NCI-H748 treated with DMSO at 0.1 percent for 48 hours (cell line): ENCODE results near the gene GNB1L.

Source experiments
- DNase-seq: peaks from one replicate; lab custom pipeline; 2025; lab: John Stamatoyannopoulos, UW

Gene GNB1L

DNA sequence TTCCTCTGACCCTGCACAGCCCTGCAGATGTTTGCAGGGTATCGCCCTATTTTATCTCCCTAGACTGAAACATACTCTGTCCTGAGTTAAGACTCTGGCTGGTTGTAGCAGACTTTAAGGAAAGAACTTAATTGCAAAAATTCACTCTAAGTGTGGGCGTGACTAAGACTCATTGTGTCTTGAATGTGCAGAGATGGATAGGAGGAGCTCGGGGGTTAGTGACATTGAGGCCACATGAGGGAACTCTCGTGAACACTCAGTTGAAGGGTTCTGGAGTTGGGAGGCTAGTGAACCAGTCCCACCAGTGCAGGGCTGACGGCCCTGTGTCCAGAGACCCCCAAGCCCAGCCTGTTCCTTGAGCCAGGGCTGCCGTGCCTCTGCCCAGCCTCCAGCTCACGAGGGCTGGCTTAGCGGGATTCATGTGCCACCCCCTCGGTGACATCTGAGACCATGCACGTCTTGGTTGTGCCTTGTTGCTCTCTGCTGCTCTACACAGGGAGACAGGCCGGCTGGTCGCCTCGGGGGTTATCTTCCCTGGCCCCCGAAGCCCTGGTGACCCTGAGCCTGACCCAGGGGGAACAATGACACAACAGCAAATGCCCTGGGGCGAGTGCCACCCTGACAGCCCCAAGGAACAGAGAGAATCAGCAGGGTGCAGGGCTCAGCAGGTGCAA lies 105.5 kb downstream of the GNB1L start:
- DNase-seq: no peak

DNA sequence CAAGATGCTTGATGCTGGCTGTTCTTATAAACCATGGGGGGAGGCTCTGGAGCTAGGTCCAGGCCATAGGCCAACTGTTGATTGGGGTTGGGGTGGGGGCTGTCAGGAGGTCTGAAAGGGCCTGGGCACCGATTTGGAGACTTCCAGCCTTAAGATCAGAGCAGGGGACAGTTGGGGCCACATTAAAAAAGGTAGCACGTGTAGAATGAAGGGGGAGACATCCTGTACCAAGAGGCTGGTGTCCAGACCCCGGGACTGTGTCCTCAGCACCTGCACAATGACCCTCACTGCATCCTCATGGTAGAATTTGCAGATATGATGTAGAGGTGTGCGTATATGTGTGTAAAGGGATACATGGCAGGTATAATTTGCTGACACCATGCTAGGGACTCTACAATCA lies 106.5 kb downstream of the GNB1L start:
- DNase-seq: no peak

DNA sequence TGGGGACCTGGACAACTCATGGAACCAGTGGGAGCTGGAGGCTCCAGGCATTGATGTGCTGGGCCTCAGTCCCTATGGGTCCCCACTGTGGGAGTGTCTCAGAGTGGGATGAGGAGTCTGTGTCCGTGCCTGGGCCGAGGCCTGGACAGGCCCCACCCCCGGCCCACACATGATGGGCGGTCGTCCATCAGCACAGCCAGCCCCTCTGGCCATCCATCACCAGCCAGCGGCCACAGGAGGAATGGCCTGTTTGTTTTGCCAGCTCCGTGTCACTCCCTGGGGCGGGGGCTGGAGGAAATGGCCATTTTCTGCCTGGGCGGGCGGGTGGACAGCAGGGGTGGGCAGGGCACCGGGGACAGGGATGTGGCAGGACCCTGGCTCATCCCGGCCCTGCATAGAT lies 107.1 kb downstream of the GNB1L start:
- DNase-seq: no peak

DNA sequence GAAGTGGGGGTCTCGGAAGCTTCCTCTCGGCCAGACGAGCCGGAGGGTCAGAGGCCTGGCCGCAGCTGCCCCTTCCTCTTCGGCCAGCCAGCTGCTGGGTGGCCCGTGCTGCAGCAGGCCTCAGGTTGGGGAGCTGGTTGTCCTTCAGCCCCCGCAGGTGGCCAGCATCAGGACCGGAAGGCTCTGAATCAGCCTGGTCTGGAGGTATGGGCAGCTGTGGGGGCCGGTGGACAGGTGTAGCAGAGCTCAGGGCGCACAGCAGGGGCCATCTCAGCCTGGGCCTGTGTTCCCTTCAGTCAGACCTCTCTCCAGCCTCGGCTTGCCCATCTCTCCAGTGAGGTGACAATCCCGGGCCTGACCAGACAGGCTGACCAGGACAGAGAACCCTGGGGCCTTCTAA lies 107.9 kb downstream of the GNB1L start:
- no peak for DNase-seq

DNA sequence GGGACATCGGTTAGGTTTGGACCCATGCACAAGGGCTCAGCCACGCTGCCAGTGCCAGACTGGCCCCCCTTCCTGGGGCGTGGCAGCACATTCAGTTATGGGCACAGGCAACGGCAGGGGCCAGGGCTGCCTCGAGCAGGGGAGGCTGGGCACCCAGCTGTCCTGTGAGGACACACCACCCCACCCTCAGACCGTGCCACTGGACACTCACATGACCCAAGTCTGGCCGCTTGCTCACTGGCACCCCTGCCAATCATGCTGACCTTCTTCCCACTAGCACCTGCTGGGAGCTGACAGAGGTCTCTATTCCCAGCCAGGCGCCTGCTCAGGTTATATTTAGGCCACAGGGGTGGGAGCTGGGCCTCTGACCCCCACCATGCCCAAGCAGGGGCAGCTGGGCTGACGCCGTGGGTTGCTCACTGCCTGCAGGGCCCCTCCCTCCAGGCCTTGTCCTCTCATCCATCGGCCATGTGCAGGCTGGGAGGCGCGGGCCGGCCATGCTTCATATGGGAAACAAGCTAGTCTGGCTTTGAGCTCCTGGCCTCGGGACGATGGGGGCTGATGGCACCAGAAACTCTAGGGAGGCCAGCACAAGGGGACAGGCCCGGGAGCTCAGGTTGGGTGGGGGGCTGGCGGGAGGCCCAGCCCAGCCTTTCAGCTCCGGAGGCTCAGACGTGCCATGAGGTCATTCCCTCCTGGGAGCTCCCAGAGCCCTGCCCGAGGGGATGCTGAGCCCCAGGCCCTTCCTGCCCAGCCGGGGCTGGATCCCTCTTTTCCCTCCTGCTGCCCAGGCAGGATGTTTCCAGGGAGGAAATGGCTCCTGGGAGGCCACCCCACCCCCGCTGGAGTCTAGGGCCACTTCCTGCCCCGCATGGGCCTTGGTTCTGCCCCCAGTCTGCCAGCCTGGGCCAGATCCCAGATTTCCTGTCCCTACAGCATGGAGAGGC lies 109.2 kb downstream of the GNB1L start:
- no peak for DNase-seq

DNA sequence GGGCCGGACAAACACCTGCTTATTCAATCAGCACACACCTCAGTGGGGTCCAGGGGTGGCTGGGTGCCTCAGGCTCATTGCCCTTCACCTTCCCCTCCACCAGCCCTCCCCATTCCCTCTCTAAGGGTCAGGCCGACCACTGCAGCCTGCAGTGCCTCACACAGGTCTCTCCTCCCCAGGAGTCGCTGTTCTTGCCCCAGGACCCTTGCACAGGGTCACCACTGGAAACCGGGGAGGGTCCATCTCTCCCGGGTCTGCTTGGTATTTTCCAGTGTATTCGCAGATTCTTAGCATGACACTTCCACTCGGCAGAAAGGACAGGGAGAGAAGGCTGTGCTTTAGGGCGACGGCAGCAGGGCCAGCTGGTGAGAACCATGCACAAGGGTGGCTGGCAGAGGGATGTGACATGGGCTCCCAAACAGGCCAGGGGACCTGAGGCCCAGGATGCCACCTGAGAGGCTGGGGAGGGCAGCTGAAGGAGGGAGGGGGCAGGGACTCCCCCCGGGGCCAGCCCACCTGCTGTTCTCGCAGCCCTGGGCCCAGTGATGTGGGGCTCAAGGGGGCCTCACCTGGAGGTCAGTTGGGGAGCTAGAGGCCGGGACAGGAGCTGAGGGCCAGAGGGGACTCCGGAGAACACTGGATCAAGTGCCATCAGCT lies 110.2 kb downstream of the GNB1L start:
- DNase-seq: no peak

DNA sequence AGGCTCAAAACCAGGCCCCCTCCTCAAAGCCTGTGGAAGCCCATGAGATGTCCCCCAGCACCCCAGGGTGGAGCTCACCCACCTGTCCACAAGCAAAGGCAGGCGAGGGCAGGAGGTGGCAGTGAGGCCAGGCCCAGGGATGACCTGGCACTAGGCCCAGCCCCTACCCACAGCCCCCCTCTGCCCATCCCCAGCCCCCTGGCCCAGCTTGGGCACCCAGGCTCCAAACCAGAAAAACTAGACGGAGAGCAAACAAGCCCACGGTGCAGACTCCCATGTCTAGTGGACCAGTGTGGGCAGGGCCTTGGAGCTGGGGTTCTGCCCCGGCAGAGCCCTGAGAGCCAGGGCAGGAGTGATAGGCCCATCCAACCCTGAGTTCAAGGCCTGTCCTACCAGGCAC lies 111.0 kb downstream of the GNB1L start:
- DNase-seq: no peak

DNA sequence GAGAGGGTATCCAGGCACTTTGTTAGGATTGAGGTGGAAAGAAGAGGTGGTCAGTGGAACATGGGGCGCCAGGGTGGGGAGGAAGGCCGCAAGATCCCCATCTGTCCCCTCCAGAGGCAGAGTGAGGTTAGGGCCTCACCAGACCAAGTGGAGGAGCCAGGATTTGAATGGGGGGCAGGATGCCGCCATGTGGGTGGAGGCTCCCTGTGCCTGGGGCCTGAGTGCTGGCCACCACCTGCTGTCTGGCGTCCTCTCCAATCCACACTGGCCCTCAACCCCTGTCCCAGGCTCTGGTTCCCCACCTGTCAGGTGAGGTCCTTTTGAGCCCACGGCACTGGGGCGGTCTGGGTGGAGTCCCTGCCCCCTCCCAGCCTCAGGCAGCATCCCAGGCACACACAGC lies 111.6 kb downstream of the GNB1L start:
- no peak for DNase-seq

DNA sequence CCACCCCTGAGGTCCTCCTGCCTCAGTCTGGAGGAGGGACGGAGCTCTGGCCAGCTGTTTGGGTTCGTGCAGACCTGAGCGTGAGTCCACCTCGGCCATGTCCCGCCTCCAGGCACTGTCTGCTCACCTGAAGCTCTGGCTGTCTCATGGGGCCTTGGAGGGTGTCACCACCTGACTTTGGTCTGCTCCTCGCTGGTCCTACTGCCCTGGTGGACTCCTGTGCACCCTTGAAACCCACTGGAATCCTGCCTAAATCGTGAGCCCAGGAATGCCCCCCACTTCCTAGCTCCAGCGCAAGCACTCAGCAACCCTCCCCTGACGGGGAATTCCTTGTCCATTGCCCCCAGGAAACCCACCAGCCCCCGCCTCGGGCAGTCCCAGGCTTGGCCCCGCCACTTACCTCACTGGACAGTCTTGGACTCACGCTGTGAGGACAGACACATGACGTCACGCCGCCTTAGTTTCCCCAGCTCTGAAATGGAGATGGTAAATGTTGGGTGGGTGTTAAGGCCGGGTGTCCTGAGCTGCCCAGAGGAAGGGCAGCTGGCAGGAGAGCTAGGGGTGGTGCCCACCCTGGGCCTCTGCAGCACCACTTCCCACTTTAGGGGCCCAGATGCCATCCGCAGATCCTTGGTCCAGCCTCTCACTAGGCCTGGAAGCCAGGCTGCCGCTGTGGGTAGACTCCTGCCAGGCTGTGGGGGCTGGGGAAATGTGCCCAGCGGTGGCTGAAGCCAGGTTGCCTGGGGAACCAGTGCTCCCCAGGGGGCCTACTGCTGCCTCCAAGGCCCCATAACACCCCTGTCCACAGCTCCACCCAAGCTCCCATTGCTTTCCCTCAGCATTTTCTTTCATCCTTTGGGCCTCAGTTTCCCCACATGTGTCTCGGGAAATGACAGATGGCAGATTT lies 112.3 kb downstream of the GNB1L start:
- DNase-seq: no peak

DNA sequence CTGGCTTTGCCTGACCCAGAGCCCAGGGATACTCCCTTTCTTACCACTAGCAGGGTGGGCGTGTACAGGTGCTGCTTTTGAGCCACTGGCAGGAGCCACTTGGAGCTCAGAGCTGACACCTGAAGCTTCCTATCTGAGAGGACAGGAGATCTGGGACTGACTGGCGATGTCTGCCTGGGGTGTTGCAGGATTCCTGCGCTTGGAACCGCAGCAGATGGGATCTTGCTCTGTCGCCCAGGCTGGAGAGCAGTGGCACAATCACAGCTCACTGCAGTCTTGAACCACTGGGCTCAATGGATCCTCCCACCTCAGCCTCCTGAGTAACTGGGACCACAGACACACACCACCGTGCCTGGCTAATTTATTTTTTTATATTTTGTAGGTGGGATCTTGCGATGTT lies 113.6 kb downstream of the GNB1L start:
- DNase-seq: no peak

DNA sequence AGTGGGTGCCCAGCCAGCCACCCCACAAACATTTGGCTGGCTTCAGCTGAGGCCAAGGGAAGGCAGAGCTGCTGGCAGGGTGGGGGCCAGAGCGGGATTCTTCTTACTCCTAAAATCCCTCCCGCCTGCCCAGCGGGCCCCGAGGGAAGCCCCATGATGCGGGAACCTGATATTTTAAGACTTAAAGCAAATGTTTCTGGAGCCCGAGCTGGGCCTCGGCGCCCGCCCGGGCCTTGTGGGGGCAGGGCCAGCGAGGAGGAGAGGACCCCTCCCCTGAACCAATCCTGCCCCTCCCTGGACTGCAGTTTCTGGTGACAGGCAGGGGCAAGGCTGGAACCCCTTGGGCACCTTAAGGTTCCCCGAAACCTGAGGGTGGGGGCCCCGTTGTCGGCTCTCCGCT lies 114.1 kb downstream of the GNB1L start:
- no peak for DNase-seq

DNA sequence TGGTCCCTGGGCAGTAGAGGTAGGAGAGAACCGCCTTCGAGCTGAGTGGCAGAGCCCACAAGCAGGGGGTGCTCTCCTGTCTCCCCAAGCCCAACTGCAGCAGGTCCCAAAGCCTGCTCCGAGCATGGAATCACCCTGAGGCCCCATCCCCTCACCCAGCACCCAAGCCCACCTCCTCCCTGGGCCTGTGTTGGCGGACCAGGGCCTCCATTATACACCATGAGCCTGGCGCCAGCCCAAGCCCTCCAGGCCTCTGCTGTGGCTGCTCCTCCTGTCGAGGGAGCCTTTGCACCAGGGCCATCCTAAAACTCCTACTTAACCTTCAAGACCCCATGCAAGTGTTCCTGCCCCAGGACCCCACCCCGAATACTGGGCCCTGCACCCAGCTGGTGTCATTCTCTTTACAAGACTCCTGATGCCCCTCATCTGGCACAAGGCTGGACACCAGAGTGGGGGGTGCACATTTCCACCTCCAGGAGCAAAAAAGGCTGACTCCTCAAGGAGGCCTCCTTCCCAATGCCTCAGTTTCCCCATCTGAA lies 114.7 kb downstream of the GNB1L start:
- DNase-seq: no peak

DNA sequence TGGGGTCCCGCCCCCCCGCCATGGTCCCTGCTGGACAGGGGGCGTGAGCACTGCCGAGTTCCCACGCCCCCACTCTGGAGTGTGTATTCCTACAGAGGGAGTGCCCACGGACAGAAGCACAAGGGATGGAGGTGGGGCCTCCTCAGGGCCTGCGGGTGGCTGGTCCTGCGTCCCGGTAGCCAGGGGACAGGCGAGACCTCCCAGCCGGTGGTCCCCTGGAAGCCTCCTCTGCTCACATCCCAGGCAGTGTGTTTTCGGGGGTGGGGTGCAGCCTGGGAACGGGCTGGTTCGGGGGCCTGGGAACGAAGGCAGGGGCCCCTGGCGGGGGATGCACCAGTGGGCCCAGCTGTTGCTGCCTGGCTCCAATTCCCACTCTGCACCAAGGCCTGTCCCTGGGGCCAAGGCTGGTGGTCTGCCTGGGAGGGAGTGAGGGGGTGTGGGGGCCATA lies 115.2 kb downstream of the GNB1L start:
- no peak for DNase-seq

DNA sequence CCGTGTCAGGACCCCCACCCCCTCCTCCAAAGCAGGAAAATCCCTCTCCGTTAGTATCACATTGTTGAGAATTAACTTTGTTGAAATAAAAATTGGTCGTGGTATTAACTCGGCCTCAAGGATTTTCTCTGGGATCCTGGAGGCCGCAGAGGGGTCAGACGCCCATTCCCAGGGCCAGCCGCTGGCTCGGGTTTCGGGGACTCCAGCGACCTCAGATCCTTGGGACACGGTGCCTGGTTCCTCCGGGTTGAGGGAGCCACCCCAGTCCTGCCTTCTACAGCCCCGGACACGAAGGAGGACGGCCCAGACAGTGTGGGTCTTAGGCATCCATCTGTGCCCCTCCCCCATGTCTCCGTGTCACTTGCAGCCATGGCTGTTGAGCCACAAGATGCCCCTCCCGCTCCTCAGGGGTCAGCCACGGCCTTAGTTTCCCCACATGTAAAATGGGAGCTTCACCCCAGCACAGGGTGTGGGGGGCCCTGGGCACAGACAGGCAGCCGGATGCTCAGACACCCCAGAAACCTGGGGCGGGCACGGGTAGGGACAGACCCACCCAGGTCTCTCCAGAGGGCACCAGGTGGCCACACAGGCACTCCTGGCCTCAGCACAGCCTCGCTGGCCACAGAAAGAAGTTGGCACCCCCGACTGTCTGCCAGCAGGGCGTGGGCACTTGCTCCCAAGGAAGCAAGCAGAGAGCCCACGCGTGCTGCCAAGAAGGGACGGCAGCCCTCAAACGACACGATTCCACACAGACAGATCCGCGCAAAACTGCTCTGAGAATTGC lies 115.8 kb downstream of the GNB1L start:
- DNase-seq: no peak

DNA sequence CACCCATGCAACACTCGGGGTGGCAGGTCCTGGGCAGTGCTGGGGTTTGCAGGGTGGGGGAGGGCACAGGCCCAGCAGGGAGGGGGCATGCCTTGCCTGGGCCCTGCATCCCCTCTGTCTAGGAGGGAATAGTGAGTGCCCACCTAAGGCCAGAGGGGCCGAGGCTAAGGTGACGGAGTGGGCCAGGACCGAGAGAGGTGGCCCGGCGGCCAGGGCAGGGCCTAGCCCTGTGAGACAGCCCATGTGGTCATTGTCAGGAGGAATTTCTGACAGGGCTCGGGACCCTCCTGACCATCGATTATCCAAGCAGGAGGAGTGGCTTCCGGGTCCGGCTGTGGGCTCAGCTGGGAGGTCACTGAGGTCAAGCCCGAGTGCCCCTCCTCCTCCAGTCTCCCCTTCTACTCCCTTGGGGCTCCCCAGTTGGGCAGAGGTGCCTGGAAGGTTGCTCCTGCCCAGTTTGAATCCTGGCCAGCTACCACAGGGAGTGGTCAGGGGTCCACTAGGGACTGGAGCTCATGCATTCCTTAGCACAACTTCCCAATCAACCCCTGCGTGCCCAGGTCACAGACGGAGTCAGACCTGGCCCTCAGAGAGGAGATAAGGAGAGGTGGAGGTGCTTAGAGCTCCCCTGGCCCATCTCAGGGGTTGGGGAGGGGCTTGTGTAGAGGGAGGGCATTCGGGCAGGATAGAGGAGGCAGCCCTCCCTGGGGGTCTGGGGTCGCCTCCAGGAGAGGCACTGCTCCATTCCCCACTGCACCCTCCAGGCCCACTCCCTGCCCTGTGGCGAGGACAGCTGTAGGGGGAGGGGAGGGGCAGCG lies 116.6 kb downstream of the GNB1L start:
- no peak for DNase-seq

DNA sequence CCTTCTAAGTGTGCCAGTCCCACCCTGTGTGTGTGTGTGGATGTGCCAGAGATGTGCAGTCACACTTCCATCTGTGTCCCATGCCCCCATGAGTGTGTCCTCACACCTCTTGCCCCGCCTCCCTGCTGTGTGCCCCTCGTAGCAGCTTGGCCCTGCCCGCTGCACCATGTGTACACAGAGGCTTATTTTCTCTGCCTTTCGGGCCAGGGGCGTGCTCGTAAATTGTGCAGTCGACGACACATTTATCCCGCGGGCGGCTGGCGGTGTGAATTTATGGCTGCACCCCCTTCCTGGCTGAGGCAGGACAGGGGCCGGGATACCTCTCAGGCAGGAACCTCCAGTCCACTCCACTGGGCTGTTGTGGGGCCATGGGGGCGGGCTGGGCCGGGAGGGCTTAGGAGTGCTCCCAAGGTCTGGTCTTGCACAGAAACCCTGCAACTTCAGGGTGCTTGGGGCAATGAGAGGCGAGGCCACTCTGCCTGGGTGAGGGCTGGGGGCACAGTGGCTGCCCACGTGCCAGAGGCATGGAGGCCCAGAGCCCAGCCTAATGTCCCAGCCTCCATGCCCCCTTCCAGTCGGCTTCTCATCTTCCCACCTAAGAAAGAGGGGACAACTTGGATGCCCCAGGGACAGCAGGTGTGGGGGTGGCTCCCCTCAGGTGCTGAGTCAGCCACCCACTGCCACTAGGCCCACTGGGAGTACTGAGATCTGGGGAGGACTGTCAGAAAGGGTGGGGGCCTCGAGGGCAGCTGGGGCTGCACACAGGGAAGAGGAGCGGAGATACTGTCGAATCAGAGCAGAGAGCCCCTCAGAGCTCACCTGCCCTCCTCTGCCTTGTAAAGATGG lies 118.8 kb downstream of the GNB1L start:
- no peak for DNase-seq

DNA sequence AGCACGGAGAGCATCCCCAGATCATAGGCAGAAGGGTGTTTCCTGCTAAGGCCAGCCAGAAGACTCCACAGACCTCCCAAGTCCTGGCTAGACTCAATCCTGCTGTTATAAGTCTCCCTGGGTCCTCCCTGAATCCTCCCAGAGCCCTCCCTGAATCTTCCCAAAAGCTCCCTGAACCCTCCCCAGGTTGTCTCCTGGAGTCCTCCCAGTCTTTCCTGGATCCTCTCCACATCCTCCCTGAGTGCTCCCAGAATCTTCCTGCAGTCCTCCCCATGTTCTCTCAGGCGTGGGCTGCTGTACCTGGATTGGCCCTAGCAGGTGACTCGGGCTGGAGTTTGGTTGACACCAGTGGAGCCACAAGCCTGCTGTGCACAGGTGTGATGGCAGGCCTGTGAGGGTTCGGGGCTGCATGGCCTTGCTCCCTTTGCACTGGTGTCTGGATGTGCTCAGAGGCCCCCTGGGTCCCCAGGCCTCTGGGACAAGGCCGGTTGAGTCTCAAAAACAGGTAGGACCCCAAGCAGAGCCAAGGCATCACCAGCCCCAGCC lies 119.8 kb downstream of the GNB1L start:
- DNase-seq: no peak

DNA sequence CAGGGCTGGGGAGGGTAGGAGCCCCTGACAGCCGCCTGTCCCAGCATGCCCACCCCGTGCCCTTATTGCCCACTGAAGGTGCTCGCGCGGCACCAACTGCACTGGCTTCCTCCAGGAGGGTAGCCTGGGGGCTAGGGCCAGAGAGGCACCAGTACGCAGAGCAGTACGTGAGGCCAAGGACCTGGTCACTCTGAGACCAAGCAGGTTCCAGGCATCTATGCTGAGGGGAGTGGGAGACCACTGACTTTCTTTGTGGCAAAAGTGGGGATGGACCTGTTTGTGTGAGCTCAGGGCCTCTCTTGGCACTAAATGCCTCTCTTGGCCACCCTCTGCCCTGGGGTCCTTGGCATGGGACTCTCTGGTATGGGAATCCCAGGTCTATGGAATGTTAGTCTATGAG lies 120.5 kb downstream of the GNB1L start:
- no peak for DNase-seq

DNA sequence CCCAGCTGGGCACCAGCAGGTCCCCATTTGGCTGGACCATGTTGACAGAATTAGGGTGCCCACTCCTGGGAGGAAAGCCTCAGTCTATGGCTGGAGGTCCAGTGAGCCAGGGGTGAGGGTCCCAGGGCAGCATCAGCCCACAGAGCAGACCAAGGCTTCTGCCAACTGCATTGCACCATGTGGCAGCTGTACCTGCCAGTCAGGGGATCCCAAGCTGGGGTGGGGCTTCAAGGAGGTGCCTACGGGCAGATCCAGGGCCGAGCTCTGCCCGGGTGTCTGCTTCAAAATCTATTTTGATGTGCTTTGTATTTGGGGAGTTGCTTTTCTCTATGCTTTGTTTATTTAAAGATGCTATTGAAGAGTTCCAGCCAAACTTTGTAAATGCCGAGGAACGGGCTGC lies 120.9 kb downstream of the GNB1L start:
- DNase-seq: no peak
